MCF 10A (cell line): Measurements from ENCODE around the gene STIM1. TPM values are rescaled to one million over a fixed set of nuclear protein-coding genes. Genes with fewer than 3 reads are reported as not detected.

Experiments
- Bru-seq: library from RNA; stranded (reverse); fragments of 400-500 nt; gene quantifications from one replicate; lab custom pipeline; 2021; lab: Mats Ljungman, UMichigan
- BruChase-seq, 2 experiments: library from RNA; stranded (reverse); fragments of 400-500 nt; gene quantifications; one replicate each; lab custom pipeline; 2021; lab: Mats Ljungman, UMichigan
- BruUV-seq: library from RNA; stranded (reverse); fragments of 400-500 nt; replicated peaks from 2 replicates; lab custom pipeline; 2021; lab: Mats Ljungman, UMichigan
- CTCF ChIA-PET: fragments of 300-600 bp; sonication (Branson Sonifier 250); formaldehyde crosslinking; extraction: SDS; loops from one replicate; lab custom pipeline; 2021; ENCODE audit warnings: antibody characterized with exemption, inconsistent platforms; lab: Yijun Ruan, JAX
- POLR2A ChIA-PET: fragments of 300-600, 350-650 bp; sonication (Branson Sonifier 250); formaldehyde crosslinking; extraction: SDS; loops from one replicate; lab custom pipeline; 2020; ENCODE audit warnings: antibody characterized with exemption, inconsistent platforms; lab: Yijun Ruan, JAX
- DNase-seq: peaks from one replicate; pipeline ENCODE4 v3.0.0-alpha.2; 2018; ENCODE audit not compliant: unreplicated experiment
- H3K27ac Mint-ChIP-seq: one replicate; pipeline ENCODE4 v1.8.0; 2022; ENCODE audit warnings: mild to moderate bottlenecking, low read depth, mixed read lengths; ENCODE audit not compliant: unreplicated experiment
- H3K27me3 Mint-ChIP-seq: one replicate; pipeline ENCODE4 v1.8.0; 2022; ENCODE audit warnings: mixed read lengths; ENCODE audit not compliant: insufficient read depth, unreplicated experiment
- H3K36me3 Mint-ChIP-seq: one replicate; pipeline ENCODE4 v1.8.0; 2022; ENCODE audit warnings: mild to moderate bottlenecking, moderate library complexity, mixed read lengths; ENCODE audit not compliant: insufficient read depth, unreplicated experiment
- H3K4me1 Mint-ChIP-seq: one replicate; pipeline ENCODE4 v1.8.0; 2022; ENCODE audit warnings: mixed read lengths; ENCODE audit not compliant: insufficient read depth, unreplicated experiment
- H3K4me3 Mint-ChIP-seq: one replicate; pipeline ENCODE4 v1.8.0; 2022; ENCODE audit warnings: mild to moderate bottlenecking, moderate library complexity, mixed read lengths; ENCODE audit not compliant: unreplicated experiment
- H3K9me3 Mint-ChIP-seq: one replicate; pipeline ENCODE4 v1.8.0; 2022; ENCODE audit warnings: mixed read lengths; ENCODE audit not compliant: unreplicated experiment
- CTCF ChIP-seq: fragments of 200-600 bp; IDR thresholded peaks from one replicate; pipeline ENCODE4 v1.8.0; 2022; ENCODE audit warnings: antibody characterized with exemption, mild to moderate bottlenecking; ENCODE audit not compliant: unreplicated experiment
- intact Hi-C: fragments of 100-400 bp; cut with micrococcal nuclease; formaldehyde crosslinking; loops from 2 replicates; pipeline ENCODE4 v1.14.1; 2022
- long read RNA-seq: library from polyadenylated mRNA; stranded (forward); transcript quantifications from one replicate; pipeline ENCODE4 v2.0.0, GENCODE V29; 2022
- total RNA-seq: library from RNA; stranded (reverse); gene quantifications from 2 replicates; pipeline ENCODE4 v1.2.3, GENCODE V29; 2022

The STIM1 gene
- 41.2 and 56.2 TPM in 2 replicates for total RNA-seq
- Bru-seq, nascent RNA, result percentile 72 among the genes with signal in this experiment
- BruChase-seq, experiment 1, labeled RNA remaining after a 6-hour chase, result percentile 63 among the genes with signal in this experiment
- BruChase-seq, experiment 2, labeled RNA remaining after a 2-hour chase, result percentile 61 among the genes with signal in this experiment
- long read RNA-seq, full-length matches to known transcripts, result 58 of 69 reads
- long read RNA-seq, partial matches to known transcripts, result 3 of 69 reads
- long read RNA-seq, other reads (novel, unspliced or antisense), result 8 of 69 reads

DNA sequence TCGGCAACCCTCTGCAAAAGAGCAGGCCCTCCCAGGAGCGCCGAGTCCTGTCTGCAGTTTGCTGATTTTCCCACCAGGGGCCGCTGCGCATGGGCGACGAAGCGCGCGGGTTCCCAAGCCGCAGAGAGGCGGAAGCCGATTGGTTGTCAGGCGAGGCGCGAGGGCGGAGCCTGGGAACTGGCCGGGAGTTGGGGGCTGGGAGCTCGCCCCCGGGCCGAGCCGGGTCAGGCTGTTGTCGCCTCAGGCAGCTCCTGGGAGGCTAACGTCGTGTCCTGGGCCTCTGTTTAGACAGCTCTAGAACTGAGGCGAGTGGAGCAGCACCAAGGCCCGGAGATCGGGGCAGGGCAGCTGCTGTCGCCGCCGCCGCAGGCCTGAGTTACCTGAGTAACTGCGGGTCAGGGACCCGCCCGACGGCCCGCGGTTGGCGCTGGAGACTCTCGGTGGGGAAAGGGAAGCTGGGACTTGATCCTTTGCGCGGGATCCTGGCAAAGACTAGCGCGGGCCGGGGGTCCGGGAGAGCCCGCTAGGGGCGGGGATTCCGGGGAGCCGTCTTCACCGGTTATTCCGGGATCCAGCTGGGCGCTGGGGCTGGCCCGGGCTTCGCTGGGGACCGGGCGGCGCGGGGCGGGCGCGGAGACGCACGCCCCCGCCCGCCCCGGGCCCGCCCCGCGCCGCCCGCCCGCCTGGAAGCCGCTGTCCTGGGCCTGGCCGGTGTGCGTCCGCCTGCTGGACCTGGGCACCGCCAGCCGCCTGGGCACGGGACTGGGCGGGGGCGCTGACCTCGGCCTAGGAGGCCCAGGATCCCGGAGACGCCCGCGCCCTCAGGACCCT, at the start of gene STIM1:
STIM1 (plus strand) TSS at position 688 of the 831 bp plus-strand sequence. CDS start 607 bp downstream, outside the sequence.
- peak; percentile 94 for DNase-seq
- TF ChIP-seq CTCF, result peak; percentile 95
- Mint-ChIP-seq H3K9me3 (no peaks in the 10 kb centered on the region), H3K36me3 (peaks cover 7% of the 10 kb centered on the region), H3K4me1 (peaks cover 30% of the 10 kb centered on the region), H3K27me3 (no peaks in the 10 kb centered on the region), H3K27ac (peak within 1 kb of the TSS; percentile 87), H3K4me3 (peak within 1 kb of the TSS; percentile 99)
- intact Hi-C loops, result loop anchor here (1.0 to 10.0 kb wide), 4 partner anchors 50 to 217 kb away; no protein-coding TSS in a partner anchor
- POLR2A ChIA-PET, result interaction anchor here (0.6 to 3.0 kb wide), 33 partner anchors 9 to 247 kb away, joined by 3 to 57 read pairs (median 4); partner anchors contain the start of genes RHOG and RRM1
- BruUV-seq, result TSS peak; percentile 64
- CTCF ChIA-PET, result interaction anchor here (0.5 to 20.5 kb wide), 68 partner anchors 9 to 683 kb away, joined by 3 to 1105 read pairs (median 6); partner anchors contain the start of genes PGAP2 and RHOG

DNA sequence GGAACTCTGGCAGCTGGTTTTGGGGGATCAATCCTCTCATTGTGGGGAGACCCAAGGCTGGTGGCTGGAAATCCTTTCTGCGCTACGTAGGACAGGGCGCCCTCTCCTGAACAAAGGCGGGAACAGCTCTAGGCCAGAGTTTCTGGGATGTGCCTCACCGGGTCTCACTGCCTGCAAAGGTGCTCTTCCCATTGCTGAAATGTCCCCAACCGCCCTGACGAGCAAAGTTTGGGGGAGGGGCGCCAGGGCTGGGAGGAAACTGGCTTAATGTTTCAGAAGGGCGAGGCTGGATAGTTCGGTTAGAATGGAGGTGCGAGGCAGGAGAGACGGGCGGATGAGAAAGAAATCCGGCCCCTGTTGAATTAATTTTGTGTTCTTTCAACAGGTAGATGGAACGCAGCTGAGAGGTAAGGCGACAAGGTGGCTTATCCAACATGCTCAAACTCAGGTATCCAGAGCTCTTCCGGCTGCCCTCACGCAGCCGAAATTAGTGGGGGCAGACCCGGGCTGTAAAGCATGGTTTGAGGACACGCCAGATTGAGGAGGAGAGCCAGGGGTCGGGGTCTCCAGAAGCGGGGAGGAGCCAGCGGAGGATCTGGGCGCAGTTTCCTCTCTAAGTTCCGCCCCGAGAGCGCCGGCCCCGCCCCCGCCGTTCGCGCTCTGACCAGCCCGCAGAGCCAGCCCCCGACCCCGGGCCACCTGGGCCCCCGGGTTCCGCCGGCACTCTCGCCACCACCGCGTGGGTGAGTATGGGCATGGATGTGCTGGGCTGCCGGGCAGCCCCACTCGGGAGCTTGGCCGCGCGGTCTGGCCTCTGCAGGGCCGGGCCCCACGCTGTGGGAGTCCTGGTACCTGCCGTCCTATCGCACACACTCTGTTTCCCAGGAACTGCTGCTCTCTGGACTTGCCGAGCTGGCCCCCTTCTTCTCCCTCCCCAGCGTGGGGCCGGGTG, 47.3 kb upstream of the STIM1 start, which contains the start of gene PGAP2:
PGAP2 (plus strand) TSS at position 652 of the 952 bp plus-strand sequence. CDS start 2,700 bp downstream, outside the sequence.
- Mint-ChIP-seq H3K27ac (peak within 1 kb of the TSS; percentile 61), H3K4me1 (peaks cover 15% of the 10 kb centered on the region), H3K27me3 (no peaks in the 10 kb centered on the region), H3K4me3 (peak within 1 kb of the TSS; percentile 81), H3K36me3 (no peaks in the 10 kb centered on the region), H3K9me3 (no peaks in the 10 kb centered on the region)
- peak; percentile 77 for DNase-seq
- intact Hi-C loops, result loop anchor here (2.0 to 10.0 kb wide), 3 partner anchors 61 to 353 kb away; no protein-coding TSS in a partner anchor
- peak; percentile 44 for TF ChIP-seq CTCF
- ChIA-PET CTCF (interaction anchor here (0.5 to 5.6 kb wide), 29 partner anchors 9 to 981 kb away, joined by 3 to 43 read pairs (median 6); partner anchors contain the start of genes NUP98, RHOG and STIM1), POLR2A (interaction anchor here (0.6 to 4.7 kb wide), 12 partner anchors 8 to 1699 kb away, joined by 3 to 61 read pairs (median 4); partner anchors contain the start of genes NUP98 and RHOG)
- BruUV-seq, result no TSS peak

GRCh38 chr11:3808861-3809623, 46.4 kb upstream of the STIM1 start:
- ChIA-PET CTCF (interaction anchor here (0.6 to 5.6 kb wide), 28 partner anchors 10 to 1986 kb away, joined by 3 to 43 read pairs (median 5); partner anchors contain the start of genes NUP98, RHOG and STIM1), POLR2A (interaction anchor here (0.6 to 4.7 kb wide), 14 partner anchors 9 to 1698 kb away, joined by 3 to 61 read pairs (median 3); partner anchors contain the start of genes NUP98 and RHOG)
- Mint-ChIP-seq H3K4me1 (peaks cover 15% of the 10 kb centered on the region), H3K36me3 (no peaks in the 10 kb centered on the region), H3K9me3 (no peaks in the 10 kb centered on the region), H3K4me3 (peak overlapping the region; percentile 81), H3K27me3 (no peaks in the 10 kb centered on the region), H3K27ac (no peak overlapping the region)
- peak; percentile 76 for DNase-seq
- intact Hi-C loops, result loop anchor here (2.0 to 10.0 kb wide), 3 partner anchors 62 to 354 kb away; no protein-coding TSS in a partner anchor
- BruUV-seq, result no TSS peak
- TF ChIP-seq CTCF, result peak; percentile 50
